Panc1 (cell line): ENCODE data around the gene ARHGEF10L. TPM values are rescaled to one million over a fixed set of nuclear protein-coding genes. Genes with fewer than 3 reads are reported as not detected.

ENCODE experiments used
- ATAC-seq: fragments of 200-7000 bp; cut with Tn5 transposase; 2 replicates; pipeline ENCODE4 v1.9.1; 2020; ENCODE audit warnings: mild to moderate bottlenecking, moderate library complexity
- BruUV-seq: library from RNA; stranded (reverse); fragments of 400-500 nt; replicated peaks from 2 replicates; lab custom pipeline; 2021; lab: Mats Ljungman, UMichigan
- CTCF ChIA-PET: fragments of 300-600 bp; sonication (Branson Sonifier 250); formaldehyde crosslinking; loops from one replicate; lab custom pipeline; 2022; ENCODE audit warnings: antibody characterized with exemption; lab: Charles Lee
- POLR2A ChIA-PET: fragments of 300-600 bp; sonication (Branson Sonifier 250); formaldehyde crosslinking; loops from one replicate; lab custom pipeline; 2022; ENCODE audit warnings: antibody characterized with exemption; lab: Charles Lee
- DNase-seq: peaks from one replicate; pipeline ENCODE4 v3.0.0-alpha.2; 2010; ENCODE audit warnings: low read depth, low spot score
- H3K27ac ChIP-seq: 2 replicates; pipeline ENCODE4 v1.5.1; 2011; ENCODE audit warnings: mild to moderate bottlenecking, low read length, inconsistent platforms
- H3K27me3 ChIP-seq: fragments of 200-500 bp; sonication (Bioruptor generic); 2 replicates; pipeline ENCODE4 v1.6.0; 2014; ENCODE audit warnings: low read length, inconsistent platforms; ENCODE audit not compliant: control insufficient read depth, insufficient read depth
- H3K36me3 ChIP-seq: fragments of 200-500 bp; sonication (Bioruptor generic); 2 replicates; pipeline ENCODE4 v1.5.1; 2014; ENCODE audit warnings: inconsistent platforms, mild to moderate bottlenecking, low read length, moderate library complexity; ENCODE audit not compliant: control insufficient read depth, insufficient read depth
- H3K4me1 ChIP-seq: 2 replicates; pipeline ENCODE4 v1.5.1; 2011; ENCODE audit warnings: inconsistent platforms, mild to moderate bottlenecking, low read length, moderate library complexity; ENCODE audit not compliant: control insufficient read depth, insufficient read depth
- H3K4me3 ChIP-seq, 2 experiments: 2 replicates each; pipeline ENCODE4 v1.5.1; 2011 to 2012; ENCODE audit warnings: low read depth in 2 of 2, low read length in 2 of 2, mild to moderate bottlenecking in 2 of 2, inconsistent platforms in 1 of 2, moderate library complexity in 1 of 2
- H3K9me3 ChIP-seq: fragments of 200-500 bp; sonication (Bioruptor generic); 2 replicates; pipeline ENCODE4 v1.5.1; 2014; ENCODE audit warnings: low read depth, mild to moderate bottlenecking, inconsistent platforms, low read length, moderate library complexity; ENCODE audit not compliant: control insufficient read depth, insufficient read depth
- POLR2AphosphoS5 ChIP-seq: IDR thresholded peaks from 2 replicates; pipeline ENCODE4 v1.6.1; 2012; ENCODE audit warnings: mild to moderate bottlenecking, low read depth, low read length, moderate library complexity
- REST ChIP-seq, 2 experiments: IDR thresholded peaks; 2 replicates each; pipeline ENCODE4 v1.6.1; 2011 to 2012; ENCODE audit warnings: low read depth in 2 of 2, control low read depth in 1 of 2, low read length in 1 of 2, mild to moderate bottlenecking in 1 of 2, moderate library complexity in 1 of 2; ENCODE audit not compliant: insufficient read depth in 1 of 2
- SIN3A ChIP-seq: IDR thresholded peaks from 2 replicates; pipeline ENCODE4 v1.6.1; 2012; ENCODE audit warnings: low read depth, mild to moderate bottlenecking, low read length, moderate library complexity, borderline replicate concordance; ENCODE audit not compliant: insufficient read depth
- TCF7L2 ChIP-seq: IDR thresholded peaks from 2 replicates; pipeline ENCODE4 v1.6.1; 2011; ENCODE audit warnings: mild to moderate bottlenecking, low read depth, low read length, inconsistent platforms
- in situ Hi-C: cut with HindIII; loops from 2 replicates; pipeline ENCODE4 v1.10.0; 2016; ENCODE audit warnings: low sequenced_read_pairs, low pct_unique_long_range_greater_than_20kb
- intact Hi-C: fragments of 100-400 bp; cut with micrococcal nuclease; formaldehyde crosslinking; loops from one replicate; pipeline ENCODE4 v1.10.0; 2022; ENCODE audit not compliant: unreplicated experiment
- total RNA-seq: library from RNA; stranded (reverse); gene quantifications from one replicate; pipeline ENCODE4 v1.2.1, GENCODE V29; 2021; ENCODE audit not compliant: unreplicated experiment
- TF ChIP-seq, protein P1 (sequence below): fragments of 450-650 bp; IDR thresholded peaks from 2 replicates; pipeline ENCODE4 v1.5.1; 2017; ENCODE audit warnings: mild to moderate bottlenecking

ARHGEF10L gene
- total RNA-seq, 1 experiment from 2014 or later = 5.9 TPM

- TF ChIP-seq, protein P1, sequence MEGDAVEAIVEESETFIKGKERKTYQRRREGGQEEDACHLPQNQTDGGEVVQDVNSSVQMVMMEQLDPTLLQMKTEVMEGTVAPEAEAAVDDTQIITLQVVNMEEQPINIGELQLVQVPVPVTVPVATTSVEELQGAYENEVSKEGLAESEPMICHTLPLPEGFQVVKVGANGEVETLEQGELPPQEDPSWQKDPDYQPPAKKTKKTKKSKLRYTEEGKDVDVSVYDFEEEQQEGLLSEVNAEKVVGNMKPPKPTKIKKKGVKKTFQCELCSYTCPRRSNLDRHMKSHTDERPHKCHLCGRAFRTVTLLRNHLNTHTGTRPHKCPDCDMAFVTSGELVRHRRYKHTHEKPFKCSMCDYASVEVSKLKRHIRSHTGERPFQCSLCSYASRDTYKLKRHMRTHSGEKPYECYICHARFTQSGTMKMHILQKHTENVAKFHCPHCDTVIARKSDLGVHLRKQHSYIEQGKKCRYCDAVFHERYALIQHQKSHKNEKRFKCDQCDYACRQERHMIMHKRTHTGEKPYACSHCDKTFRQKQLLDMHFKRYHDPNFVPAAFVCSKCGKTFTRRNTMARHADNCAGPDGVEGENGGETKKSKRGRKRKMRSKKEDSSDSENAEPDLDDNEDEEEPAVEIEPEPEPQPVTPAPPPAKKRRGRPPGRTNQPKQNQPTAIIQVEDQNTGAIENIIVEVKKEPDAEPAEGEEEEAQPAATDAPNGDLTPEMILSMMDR = no peak
- TF ChIP-seq SIN3A (no peak), TCF7L2 (no peak), REST (IDR thresholded peaks at IDR 0.05; ENCODE audit: insufficient read depth in 1 of 2, low read depth in 2 of 2, low read length in 1 of 2) (no peak), POLR2AphosphoS5 (no peak)
- no TSS peak for BruUV-seq
- Histone ChIP-seq H3K27ac (no peak overlapping the region), H3K9me3 (no peaks in the 10 kb centered on the region), H3K27me3 (no peaks in the 10 kb centered on the region), H3K4me3 (no peak overlapping the region), H3K4me1 (peaks cover 5% of the 10 kb centered on the region; the same call in 1 of the 2 replicates), H3K36me3 (no peaks in the 10 kb centered on the region)
- ATAC-seq (no peak), DNase-seq (no peak)
- intact Hi-C loops (no loop called here), in situ Hi-C loops (no loop called here)
- ChIA-PET CTCF (no interaction called here), POLR2A (no interaction called here)
Observed at GRCh38 chr1:17631410-17631809, 91.9 kb downstream of the ARHGEF10L start.

GRCh38 chr1:17632106-17632505 lies 92.6 kb downstream of the ARHGEF10L start:
- intact Hi-C loops (no loop called here), in situ Hi-C loops (no loop called here)
- CTCF ChIA-PET = no interaction called here
- no TSS peak for BruUV-seq
- ATAC-seq = no peak
- POLR2A ChIA-PET = no interaction called here
- TF ChIP-seq POLR2AphosphoS5 (no peak), SIN3A (no peak), TCF7L2 (no peak), REST (IDR thresholded peaks at IDR 0.05; ENCODE audit: insufficient read depth in 1 of 2, low read depth in 2 of 2, low read length in 1 of 2) (no peak)
- TF ChIP-seq, protein P1 = no peak
- DNase-seq = no peak
- Histone ChIP-seq H3K27ac (no peak overlapping the region), H3K36me3 (no peaks in the 10 kb centered on the region), H3K4me3 (no peak overlapping the region), H3K4me1 (peaks cover 5% of the 10 kb centered on the region; the same call in 1 of the 2 replicates), H3K9me3 (no peaks in the 10 kb centered on the region), H3K27me3 (no peaks in the 10 kb centered on the region)
